Measurements from ENCODE around the gene SUSD5. TPM values are rescaled to one million over a fixed set of nuclear protein-coding genes. Genes with fewer than 3 reads are reported as not detected.

SUSD5 gene
- total RNA-seq, 1 experiment from 2014 or later = 16.3 TPM

DNA sequence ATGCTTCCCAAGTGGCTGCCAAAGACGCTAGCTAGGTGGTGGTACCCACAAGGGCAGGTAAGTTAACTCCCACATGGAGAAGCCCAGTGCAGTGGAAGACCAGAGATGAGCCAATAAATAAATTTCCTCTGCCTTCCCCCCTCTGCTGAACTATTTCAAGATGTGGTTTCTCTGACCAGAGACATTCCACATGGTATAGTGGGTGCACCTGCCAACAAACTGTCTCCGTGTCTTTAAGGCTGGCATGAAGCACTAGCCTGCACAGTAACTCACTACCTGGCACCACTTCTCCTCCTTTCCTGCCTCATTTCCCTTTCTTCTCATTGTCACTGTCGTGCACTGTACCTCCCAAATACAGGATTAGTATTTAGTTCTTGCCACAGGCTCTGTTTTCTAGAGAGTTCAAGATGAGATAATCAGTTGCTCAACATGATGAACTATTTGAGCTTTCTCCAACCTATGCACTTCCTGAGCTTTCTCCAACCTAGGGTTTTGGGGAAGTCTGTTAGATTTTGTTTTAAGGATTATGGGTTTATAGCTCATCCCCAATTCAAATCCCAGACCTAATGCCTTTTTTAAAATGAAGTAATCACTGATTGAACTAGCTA lies 113.2 kb downstream of the SUSD5 start:
- Histone ChIP-seq H3K27ac (ENCODE audit: low read length) (no peak overlapping the region), H3K36me3 (ENCODE audit: control insufficient read depth, insufficient read depth, low read length) (no peaks in the 10 kb centered on the region), H3K9me3 (ENCODE audit: control insufficient read depth, insufficient read depth, low read depth, low read length) (no peaks in the 10 kb centered on the region), H3K27me3 (ENCODE audit: control insufficient read depth, insufficient read depth, low read length) (no peaks in the 10 kb centered on the region), H3K4me1 (ENCODE audit: control insufficient read depth, insufficient read depth, low read length) (no peaks in the 10 kb centered on the region), H3K4me3 (ENCODE audit: low read depth in 2 of 2, low read length in 2 of 2) (no peak overlapping the region)
- TF ChIP-seq, protein P1, sequence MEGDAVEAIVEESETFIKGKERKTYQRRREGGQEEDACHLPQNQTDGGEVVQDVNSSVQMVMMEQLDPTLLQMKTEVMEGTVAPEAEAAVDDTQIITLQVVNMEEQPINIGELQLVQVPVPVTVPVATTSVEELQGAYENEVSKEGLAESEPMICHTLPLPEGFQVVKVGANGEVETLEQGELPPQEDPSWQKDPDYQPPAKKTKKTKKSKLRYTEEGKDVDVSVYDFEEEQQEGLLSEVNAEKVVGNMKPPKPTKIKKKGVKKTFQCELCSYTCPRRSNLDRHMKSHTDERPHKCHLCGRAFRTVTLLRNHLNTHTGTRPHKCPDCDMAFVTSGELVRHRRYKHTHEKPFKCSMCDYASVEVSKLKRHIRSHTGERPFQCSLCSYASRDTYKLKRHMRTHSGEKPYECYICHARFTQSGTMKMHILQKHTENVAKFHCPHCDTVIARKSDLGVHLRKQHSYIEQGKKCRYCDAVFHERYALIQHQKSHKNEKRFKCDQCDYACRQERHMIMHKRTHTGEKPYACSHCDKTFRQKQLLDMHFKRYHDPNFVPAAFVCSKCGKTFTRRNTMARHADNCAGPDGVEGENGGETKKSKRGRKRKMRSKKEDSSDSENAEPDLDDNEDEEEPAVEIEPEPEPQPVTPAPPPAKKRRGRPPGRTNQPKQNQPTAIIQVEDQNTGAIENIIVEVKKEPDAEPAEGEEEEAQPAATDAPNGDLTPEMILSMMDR (IDR thresholded peaks at IDR 0.05) = no peak
- TF ChIP-seq TCF7L2 (IDR thresholded peaks at IDR 0.05; ENCODE audit: low read depth, low read length) (no peak), SIN3A (IDR thresholded peaks at IDR 0.05; ENCODE audit: borderline replicate concordance, insufficient read depth, low read depth, low read length) (no peak), POLR2AphosphoS5 (IDR thresholded peaks at IDR 0.05; ENCODE audit: low read depth, low read length) (no peak)
- TF ChIP-seq, protein P2, sequence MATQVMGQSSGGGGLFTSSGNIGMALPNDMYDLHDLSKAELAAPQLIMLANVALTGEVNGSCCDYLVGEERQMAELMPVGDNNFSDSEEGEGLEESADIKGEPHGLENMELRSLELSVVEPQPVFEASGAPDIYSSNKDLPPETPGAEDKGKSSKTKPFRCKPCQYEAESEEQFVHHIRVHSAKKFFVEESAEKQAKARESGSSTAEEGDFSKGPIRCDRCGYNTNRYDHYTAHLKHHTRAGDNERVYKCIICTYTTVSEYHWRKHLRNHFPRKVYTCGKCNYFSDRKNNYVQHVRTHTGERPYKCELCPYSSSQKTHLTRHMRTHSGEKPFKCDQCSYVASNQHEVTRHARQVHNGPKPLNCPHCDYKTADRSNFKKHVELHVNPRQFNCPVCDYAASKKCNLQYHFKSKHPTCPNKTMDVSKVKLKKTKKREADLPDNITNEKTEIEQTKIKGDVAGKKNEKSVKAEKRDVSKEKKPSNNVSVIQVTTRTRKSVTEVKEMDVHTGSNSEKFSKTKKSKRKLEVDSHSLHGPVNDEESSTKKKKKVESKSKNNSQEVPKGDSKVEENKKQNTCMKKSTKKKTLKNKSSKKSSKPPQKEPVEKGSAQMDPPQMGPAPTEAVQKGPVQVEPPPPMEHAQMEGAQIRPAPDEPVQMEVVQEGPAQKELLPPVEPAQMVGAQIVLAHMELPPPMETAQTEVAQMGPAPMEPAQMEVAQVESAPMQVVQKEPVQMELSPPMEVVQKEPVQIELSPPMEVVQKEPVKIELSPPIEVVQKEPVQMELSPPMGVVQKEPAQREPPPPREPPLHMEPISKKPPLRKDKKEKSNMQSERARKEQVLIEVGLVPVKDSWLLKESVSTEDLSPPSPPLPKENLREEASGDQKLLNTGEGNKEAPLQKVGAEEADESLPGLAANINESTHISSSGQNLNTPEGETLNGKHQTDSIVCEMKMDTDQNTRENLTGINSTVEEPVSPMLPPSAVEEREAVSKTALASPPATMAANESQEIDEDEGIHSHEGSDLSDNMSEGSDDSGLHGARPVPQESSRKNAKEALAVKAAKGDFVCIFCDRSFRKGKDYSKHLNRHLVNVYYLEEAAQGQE (IDR thresholded peaks at IDR 0.05; ENCODE audit: insufficient read depth in 1 of 2, low read depth in 2 of 2, low read length in 1 of 2) = no peak
- no TSS peak for BruUV-seq (replicated peaks)
- ChIA-PET POLR2A (no interaction called here), CTCF (no interaction called here)
- in situ Hi-C loops (cut with HindIII; ENCODE audit: low pct_unique_long_range_greater_than_20kb, low sequenced_read_pairs) (no loop called here), intact Hi-C loops (cut with micrococcal nuclease; ENCODE audit: unreplicated experiment) (no loop called here)
- DNase-seq (ENCODE audit: low read depth, low spot score) (no peak), ATAC-seq (no peak; the same call in 1 of the 2 replicates)

DNA sequence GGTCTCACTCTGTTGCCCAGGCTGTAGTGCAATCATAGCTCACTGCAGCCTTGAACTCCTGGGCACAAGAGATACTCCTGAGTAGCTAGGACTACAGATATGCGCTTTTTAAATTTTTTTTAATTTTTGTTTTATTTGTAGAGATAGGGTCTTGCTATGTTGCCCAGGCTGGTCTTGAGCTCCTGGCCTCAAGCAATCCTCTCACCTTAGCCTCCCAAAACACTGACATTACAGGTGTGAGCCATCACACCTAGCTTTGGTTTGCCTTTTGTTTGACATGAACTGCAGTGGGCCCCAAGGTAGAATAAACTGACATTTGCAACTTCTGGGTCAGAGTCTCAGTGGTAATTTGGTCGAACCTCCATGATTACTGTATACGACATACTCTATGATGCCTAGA lies 113.8 kb downstream of the SUSD5 start:
- no peaks in the 10 kb centered on the region for H3K9me3 ChIP-seq (ENCODE audit: control insufficient read depth, insufficient read depth, low read depth, low read length)
- ATAC-seq (no peak), DNase-seq (ENCODE audit: low read depth, low spot score) (no peak)
- POLR2A ChIA-PET = no interaction called here
- no peaks in the 10 kb centered on the region for H3K36me3 ChIP-seq (ENCODE audit: control insufficient read depth, insufficient read depth, low read length)
- CTCF ChIA-PET = no interaction called here
- no TSS peak for BruUV-seq (replicated peaks)
- H3K4me3 ChIP-seq (ENCODE audit: low read depth in 2 of 2, low read length in 2 of 2) = no peak overlapping the region
- TF ChIP-seq TCF7L2 (IDR thresholded peaks at IDR 0.05; ENCODE audit: low read depth, low read length) (no peak), SIN3A (IDR thresholded peaks at IDR 0.05; ENCODE audit: borderline replicate concordance, insufficient read depth, low read depth, low read length) (no peak), POLR2AphosphoS5 (IDR thresholded peaks at IDR 0.05; ENCODE audit: low read depth, low read length) (no peak)
- TF ChIP-seq, protein P2 (IDR thresholded peaks at IDR 0.05; ENCODE audit: insufficient read depth in 1 of 2, low read depth in 2 of 2, low read length in 1 of 2) = no peak
- TF ChIP-seq, protein P1 (IDR thresholded peaks at IDR 0.05) = no peak
- H3K4me1 ChIP-seq (ENCODE audit: control insufficient read depth, insufficient read depth, low read length) = no peaks in the 10 kb centered on the region
- in situ Hi-C loops (cut with HindIII; ENCODE audit: low pct_unique_long_range_greater_than_20kb, low sequenced_read_pairs) = no loop called here
- no peak overlapping the region for H3K27ac ChIP-seq (ENCODE audit: low read length)
- H3K27me3 ChIP-seq (ENCODE audit: control insufficient read depth, insufficient read depth, low read length) = no peaks in the 10 kb centered on the region
- intact Hi-C loops (cut with micrococcal nuclease; ENCODE audit: unreplicated experiment) = no loop called here
